ENCODE data around the gene PLA2G4B. TPM values are rescaled to one million over a fixed set of nuclear protein-coding genes. Genes with fewer than 3 reads are reported as not detected.

The PLA2G4B gene
- total and polyA plus RNA-seq, 9 of the 15 experiments (the other 6 are each of a cell fraction or from before 2014, with no cell fraction given) = 0.07 to 6.1 (median 2.8) TPM

DNA sequence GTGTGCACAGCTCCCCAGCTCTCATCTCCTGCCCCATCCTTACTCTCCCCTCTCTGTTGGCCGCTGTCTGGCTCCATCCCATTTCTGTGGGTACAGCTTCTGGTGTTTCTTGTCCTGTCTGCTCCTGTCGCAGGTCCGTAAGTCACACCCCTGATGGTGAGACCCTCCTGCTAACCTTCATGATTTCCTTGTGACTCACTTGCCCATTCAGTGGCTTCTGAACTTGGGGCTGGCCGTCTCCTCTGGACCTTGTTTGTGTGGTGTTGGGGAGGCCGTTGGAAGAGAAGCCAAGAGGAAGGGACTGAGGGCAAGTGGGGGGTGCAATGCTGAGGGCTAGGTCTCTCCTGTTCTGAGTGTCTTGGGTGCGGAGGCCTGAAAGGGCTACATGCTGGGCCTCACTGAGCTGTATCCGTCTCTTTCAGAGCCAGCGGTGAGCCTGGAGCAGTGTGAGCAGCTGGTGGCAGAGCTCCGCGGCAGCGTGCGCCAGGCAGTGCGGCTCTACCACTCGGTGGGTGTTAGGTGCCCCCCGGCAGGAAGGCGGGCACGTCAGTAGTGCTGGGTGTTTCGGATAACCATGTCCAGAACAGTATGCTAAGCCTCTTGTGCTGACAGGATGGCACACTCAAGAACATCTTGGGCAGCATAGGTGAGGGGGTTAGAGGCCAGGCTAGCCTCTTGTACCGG lies 14.4 kb upstream of the PLA2G4B start:
- ChIA-PET POLR2A (no interaction called here), CTCF (ENCODE audit: low intra/inter-chr PET ratio) (no interaction called here)
- intact Hi-C loops (cut with micrococcal nuclease) (no loop called here), in situ Hi-C loops (cut with MboI) (loop anchor here (25.0 kb wide), 1 partner anchor 362 kb away; no protein-coding TSS in a partner anchor)
- FAIRE-seq = no peak
- ATAC-seq = no peak
- Histone ChIP-seq H3K4me1 (replicated peaks in 1 of 2; ENCODE audit: control insufficient read depth in 2 of 2, insufficient read depth in 2 of 2, low read length in 2 of 2) (peaks cover 6 to 11% of the 10 kb centered on the region in 2 experiments; a peak in 2 of 5 replicates), H3K27ac (ENCODE audit: extremely low read depth, low read depth, low read length) (no peak overlapping the region), H3K36me3 (ENCODE audit: control insufficient read depth, insufficient read depth, low read length) (peaks cover 4% of the 10 kb centered on the region; the same call in 1 of the 3 replicates), H4K20me1 (replicated peaks; ENCODE audit: control insufficient read depth, insufficient read depth, low read length) (no peaks in the 10 kb centered on the region), H2AFZ (ENCODE audit: low read depth, low read length) (no peak overlapping the region), H3K9ac (ENCODE audit: insufficient read depth in 1 of 2, low read depth in 2 of 2, low read length in 2 of 2) (no peak overlapping the region), H3K79me2 (ENCODE audit: control insufficient read depth, insufficient read depth, low read length) (peaks cover 9% of the 10 kb centered on the region; the same call in 2 of the 3 replicates), H3K4me2 (ENCODE audit: insufficient read depth, low read length) (no peak overlapping the region), H3K27me3 (ENCODE audit: control insufficient read depth in 2 of 2, insufficient read depth in 2 of 2, low read length in 2 of 2) (no peaks in the 10 kb centered on the region), H3K4me3 (no peak overlapping the region), H3K9me1 (ENCODE audit: control insufficient read depth, insufficient read depth, low read length) (no peaks in the 10 kb centered on the region), H3K9me3 (replicated peaks; ENCODE audit: control insufficient read depth, insufficient read depth, low read depth, low read length) (no peaks in the 10 kb centered on the region)
- no peak for TF ChIP-seq RBM34 (IDR thresholded peaks at IDR 0.05; ENCODE audit: borderline replicate concordance, insufficient read depth, low read length)
- TF ChIP-seq HCFC1 (IDR thresholded peaks at IDR 0.05; ENCODE audit: low read depth, low read length) = no peak
- TF ChIP-seq, protein P1, sequence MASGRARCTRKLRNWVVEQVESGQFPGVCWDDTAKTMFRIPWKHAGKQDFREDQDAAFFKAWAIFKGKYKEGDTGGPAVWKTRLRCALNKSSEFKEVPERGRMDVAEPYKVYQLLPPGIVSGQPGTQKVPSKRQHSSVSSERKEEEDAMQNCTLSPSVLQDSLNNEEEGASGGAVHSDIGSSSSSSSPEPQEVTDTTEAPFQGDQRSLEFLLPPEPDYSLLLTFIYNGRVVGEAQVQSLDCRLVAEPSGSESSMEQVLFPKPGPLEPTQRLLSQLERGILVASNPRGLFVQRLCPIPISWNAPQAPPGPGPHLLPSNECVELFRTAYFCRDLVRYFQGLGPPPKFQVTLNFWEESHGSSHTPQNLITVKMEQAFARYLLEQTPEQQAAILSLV (tag; IDR thresholded peaks at IDR 0.05) = no peak
- TF ChIP-seq, protein P2, sequence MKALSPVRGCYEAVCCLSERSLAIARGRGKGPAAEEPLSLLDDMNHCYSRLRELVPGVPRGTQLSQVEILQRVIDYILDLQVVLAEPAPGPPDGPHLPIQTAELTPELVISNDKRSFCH (CRISPR knock-in tag; IDR thresholded peaks at IDR 0.05) = no peak
- TF ChIP-seq, protein P2 (tag; IDR thresholded peaks at IDR 0.05) = no peak
- TF ChIP-seq CTBP1 (IDR thresholded peaks at IDR 0.05; ENCODE audit: borderline replicate concordance) = no peak
- TF ChIP-seq GTF2A2 (tag; IDR thresholded peaks at IDR 0.05) = no peak
- TF ChIP-seq, protein P3, sequence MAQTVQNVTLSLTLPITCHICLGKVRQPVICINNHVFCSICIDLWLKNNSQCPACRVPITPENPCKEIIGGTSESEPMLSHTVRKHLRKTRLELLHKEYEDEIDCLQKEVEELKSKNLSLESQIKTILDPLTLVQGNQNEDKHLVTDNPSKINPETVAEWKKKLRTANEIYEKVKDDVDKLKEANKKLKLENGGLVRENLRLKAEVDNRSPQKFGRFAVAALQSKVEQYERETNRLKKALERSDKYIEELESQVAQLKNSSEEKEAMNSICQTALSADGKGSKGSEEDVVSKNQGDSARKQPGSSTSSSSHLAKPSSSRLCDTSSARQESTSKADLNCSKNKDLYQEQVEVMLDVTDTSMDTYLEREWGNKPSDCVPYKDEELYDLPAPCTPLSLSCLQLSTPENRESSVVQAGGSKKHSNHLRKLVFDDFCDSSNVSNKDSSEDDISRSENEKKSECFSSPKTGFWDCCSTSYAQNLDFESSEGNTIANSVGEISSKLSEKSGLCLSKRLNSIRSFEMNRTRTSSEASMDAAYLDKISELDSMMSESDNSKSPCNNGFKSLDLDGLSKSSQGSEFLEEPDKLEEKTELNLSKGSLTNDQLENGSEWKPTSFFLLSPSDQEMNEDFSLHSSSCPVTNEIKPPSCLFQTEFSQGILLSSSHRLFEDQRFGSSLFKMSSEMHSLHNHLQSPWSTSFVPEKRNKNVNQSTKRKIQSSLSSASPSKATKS (CRISPR knock-in tag; IDR thresholded peaks at IDR 0.05) = no peak
- no peak for TF ChIP-seq ZSCAN29 (IDR thresholded peaks at IDR 0.05)
- TF ChIP-seq RUNX1 (IDR thresholded peaks at IDR 0.05; ENCODE audit: low read depth) = no peak
- TF ChIP-seq TBP (optimal IDR thresholded peaks at IDR 0.05; ENCODE audit: low read depth, low read length) = no peak
- TF ChIP-seq, protein P4, sequence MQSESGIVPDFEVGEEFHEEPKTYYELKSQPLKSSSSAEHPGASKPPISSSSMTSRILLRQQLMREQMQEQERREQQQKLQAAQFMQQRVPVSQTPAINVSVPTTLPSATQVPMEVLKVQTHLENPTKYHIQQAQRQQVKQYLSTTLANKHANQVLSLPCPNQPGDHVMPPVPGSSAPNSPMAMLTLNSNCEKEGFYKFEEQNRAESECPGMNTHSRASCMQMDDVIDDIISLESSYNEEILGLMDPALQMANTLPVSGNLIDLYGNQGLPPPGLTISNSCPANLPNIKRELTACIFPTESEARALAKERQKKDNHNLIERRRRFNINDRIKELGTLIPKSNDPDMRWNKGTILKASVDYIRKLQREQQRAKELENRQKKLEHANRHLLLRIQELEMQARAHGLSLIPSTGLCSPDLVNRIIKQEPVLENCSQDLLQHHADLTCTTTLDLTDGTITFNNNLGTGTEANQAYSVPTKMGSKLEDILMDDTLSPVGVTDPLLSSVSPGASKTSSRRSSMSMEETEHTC (IDR thresholded peaks at IDR 0.05) = no peak
- TF ChIP-seq ZNF324 (CRISPR knock-in tag; IDR thresholded peaks at IDR 0.05) = no peak
- TF ChIP-seq HMGN3 (IDR thresholded peaks at IDR 0.05; ENCODE audit: borderline replicate concordance, extremely low read depth, insufficient read length, low read depth, low read length) = no peak
- no peak for DNase-seq (ENCODE audit: extremely low read depth in 1 of 4, low spot score in 3 of 4)
- WGBS (ENCODE audit: insufficient coverage, low coverage, missing lambda C conversion rate) = 76% methylated on average over 19 of the region's 19 CpGs
- no TSS peak for BruUV-seq (replicated peaks)

All from K562 (cell line).